IPS-15b (cell line): Measurements from ENCODE around the gene TRIM44.

Experiments used
- H3K27me3 ChIP-seq: one replicate; pipeline ENCODE4 v1.6.1; 2013; ENCODE audit warnings: low read length; ENCODE audit not compliant: control insufficient read depth, insufficient read depth
- H3K36me3 ChIP-seq: one replicate; pipeline ENCODE4 v1.6.1; 2013; ENCODE audit warnings: low read length; ENCODE audit not compliant: control insufficient read depth, insufficient read depth
- H3K4me1 ChIP-seq: one replicate; pipeline ENCODE4 v1.6.1; 2013; ENCODE audit warnings: mild to moderate bottlenecking, low read length; ENCODE audit not compliant: control insufficient read depth, insufficient read depth
- H3K4me3 ChIP-seq: one replicate; pipeline ENCODE4 v1.5.1; 2013; ENCODE audit warnings: low read depth, low read length
- H3K9ac ChIP-seq: one replicate; pipeline ENCODE4 v1.6.1; 2013; ENCODE audit warnings: low read depth, mild to moderate bottlenecking, low read length
- H3K9me3 ChIP-seq: one replicate; pipeline ENCODE4 v1.6.1; 2013; ENCODE audit warnings: mild to moderate bottlenecking, low read length; ENCODE audit not compliant: control insufficient read depth, insufficient read depth

The TRIM44 gene

DNA sequence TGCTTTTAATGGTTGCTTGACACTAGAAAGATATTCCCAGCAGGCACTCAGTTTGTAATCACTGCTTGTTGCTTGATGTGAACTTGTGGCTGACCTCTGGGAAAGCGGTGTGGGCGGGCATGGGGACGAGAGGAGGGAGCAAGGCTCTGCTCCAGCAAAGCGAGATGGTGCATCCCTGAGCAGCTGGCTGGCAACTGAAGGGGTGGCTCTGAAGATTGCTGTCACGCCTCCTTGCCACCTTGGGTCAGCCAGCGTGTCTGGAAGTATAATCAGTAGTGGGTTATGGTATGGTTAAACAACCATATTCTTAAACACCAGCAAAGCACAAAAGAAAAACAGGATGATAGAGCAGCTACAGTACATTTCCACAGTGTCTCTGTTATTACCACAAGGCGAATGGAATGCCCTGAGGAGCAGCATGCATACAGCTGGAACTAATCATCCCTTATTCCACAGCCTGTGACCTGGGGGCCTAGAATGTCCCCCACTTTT lies 124.5 kb downstream of the TRIM44 start:
- Histone ChIP-seq H3K9ac (no peak overlapping the region), H3K27me3 (no peaks in the 10 kb centered on the region), H3K9me3 (no peaks in the 10 kb centered on the region), H3K4me3 (no peak overlapping the region), H3K36me3 (no peaks in the 10 kb centered on the region), H3K4me1 (no peaks in the 10 kb centered on the region)

GRCh38 chr11:35787626-35788025 lies 125.1 kb downstream of the TRIM44 start:
- no peaks in the 10 kb centered on the region for H3K9me3 ChIP-seq
- no peaks in the 10 kb centered on the region for H3K4me1 ChIP-seq
- no peak overlapping the region for H3K9ac ChIP-seq
- no peaks in the 10 kb centered on the region for H3K27me3 ChIP-seq
- H3K4me3 ChIP-seq = no peak overlapping the region
- no peaks in the 10 kb centered on the region for H3K36me3 ChIP-seq

DNA sequence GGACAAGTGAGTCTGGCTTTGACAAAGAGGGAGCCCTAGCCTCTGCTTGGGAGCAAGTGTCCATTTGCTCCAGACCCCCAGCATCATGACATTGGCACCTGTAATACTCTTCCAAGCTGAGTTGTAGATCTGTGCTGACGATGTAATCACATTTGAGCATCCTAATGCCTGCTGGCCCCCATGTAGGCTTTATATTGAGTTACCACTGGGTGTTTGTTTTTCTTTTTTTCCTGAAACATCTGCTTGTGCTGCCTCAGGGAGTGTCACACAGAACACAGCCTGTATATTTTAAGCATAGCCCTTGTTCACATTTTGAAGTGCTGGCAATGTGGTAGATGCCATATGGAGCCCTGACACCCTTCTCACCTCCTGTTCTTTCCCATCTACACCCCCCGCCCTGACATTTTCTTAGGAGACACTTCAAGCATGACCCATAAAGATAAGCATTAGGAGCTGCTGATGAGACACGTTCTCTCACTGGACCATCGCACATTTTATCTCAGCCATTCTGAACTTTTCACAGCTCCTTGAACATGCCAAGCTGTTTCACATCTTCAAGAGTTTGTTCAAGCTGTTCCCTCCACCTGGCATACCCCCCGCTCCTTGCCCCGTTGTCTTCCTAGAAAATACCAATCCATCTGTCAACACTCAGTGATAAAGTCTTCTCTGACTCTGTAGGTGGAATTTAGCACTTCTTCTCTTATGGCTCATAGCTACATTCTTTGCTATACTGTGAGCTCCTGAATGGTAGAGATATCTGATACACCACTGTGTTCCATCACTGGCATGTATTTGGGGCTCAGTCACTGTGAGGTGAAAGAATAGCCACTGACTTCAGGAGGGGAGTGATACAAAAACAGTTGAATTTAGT lies 128.7 kb downstream of the TRIM44 start:
- H3K27me3 ChIP-seq = no peaks in the 10 kb centered on the region
- no peak overlapping the region for H3K4me3 ChIP-seq
- H3K4me1 ChIP-seq = no peaks in the 10 kb centered on the region
- no peaks in the 10 kb centered on the region for H3K9me3 ChIP-seq
- no peak overlapping the region for H3K9ac ChIP-seq
- H3K36me3 ChIP-seq = no peaks in the 10 kb centered on the region

- Histone ChIP-seq H3K9me3 (no peaks in the 10 kb centered on the region), H3K27me3 (no peaks in the 10 kb centered on the region), H3K9ac (no peak overlapping the region), H3K4me3 (no peak overlapping the region), H3K36me3 (no peaks in the 10 kb centered on the region), H3K4me1 (no peaks in the 10 kb centered on the region)
Measured at GRCh38 chr11:35792148-35792845, 129.7 kb downstream of the TRIM44 start.

GRCh38 chr11:35792846-35793192 lies 130.2 kb downstream of the TRIM44 start:
- Histone ChIP-seq H3K9ac (no peak overlapping the region), H3K36me3 (no peaks in the 10 kb centered on the region), H3K27me3 (no peaks in the 10 kb centered on the region), H3K4me3 (no peak overlapping the region), H3K9me3 (no peaks in the 10 kb centered on the region), H3K4me1 (no peaks in the 10 kb centered on the region)

- Histone ChIP-seq H3K4me1 (no peaks in the 10 kb centered on the region), H3K9me3 (no peaks in the 10 kb centered on the region), H3K27me3 (no peaks in the 10 kb centered on the region), H3K4me3 (no peak overlapping the region), H3K9ac (no peak overlapping the region), H3K36me3 (no peaks in the 10 kb centered on the region)
Measured at GRCh38 chr11:35794333-35794732, 131.8 kb downstream of the TRIM44 start.

DNA sequence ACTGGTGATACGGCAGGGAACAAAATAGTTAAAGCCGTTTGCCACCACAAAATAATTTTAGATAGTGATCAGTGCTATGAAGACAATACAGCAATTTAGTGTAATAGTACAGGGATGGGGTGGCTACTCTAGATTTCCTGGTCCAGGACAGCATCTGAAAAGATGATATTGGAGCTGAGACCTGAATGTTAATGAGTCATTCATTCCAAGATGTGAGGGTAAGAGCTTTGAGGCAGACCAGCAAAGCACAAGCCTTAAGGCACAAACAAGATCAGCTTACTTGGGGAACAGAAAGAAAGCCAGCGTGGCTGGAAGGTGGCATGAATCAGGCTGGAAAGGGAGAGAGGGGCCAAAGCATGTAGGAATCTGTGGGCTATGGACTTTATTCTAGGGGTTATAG lies 132.3 kb downstream of the TRIM44 start:
- Histone ChIP-seq H3K4me1 (no peaks in the 10 kb centered on the region), H3K4me3 (no peak overlapping the region), H3K36me3 (no peaks in the 10 kb centered on the region), H3K9me3 (no peaks in the 10 kb centered on the region), H3K9ac (no peak overlapping the region), H3K27me3 (no peaks in the 10 kb centered on the region)

DNA sequence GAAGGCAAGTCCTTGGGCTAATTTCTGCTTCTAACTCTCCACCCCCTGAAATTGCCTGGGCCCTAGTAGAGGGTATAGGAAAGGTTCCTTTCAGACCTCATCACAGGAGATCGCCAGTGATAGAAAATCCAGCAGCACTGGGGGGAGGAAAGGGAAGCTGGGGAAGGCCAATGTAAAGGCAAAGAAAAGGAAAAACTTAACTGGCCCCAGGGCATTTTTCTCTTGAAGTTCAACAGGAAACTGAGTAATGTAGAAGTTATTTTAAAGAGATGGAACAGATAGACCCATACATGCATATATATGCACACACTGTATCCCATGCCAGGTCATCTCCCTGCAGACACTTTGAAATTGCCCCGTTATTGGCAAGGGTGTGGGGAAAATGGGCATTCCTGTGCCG lies 134.0 kb downstream of the TRIM44 start:
- H3K36me3 ChIP-seq = no peaks in the 10 kb centered on the region
- H3K9ac ChIP-seq = no peak overlapping the region
- no peaks in the 10 kb centered on the region for H3K4me1 ChIP-seq
- no peaks in the 10 kb centered on the region for H3K27me3 ChIP-seq
- no peaks in the 10 kb centered on the region for H3K9me3 ChIP-seq
- no peak overlapping the region for H3K4me3 ChIP-seq

DNA sequence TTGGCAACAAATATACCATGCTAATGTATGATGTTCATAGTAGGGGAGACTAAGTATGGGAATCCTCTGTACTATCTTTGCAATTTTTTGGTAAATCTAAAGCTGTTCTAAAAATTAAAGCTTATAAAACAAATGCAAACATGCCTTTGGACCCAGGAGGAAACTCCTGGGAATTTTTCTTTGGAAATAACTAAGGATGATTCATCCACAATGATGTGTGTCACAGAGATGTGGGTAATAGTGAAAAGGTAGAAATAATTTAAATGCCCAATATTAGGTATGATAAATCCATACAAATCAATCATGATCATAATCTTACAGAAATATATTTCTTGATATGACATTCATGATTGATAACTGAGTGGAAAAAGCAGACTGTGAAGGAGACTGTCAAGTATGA lies 135.8 kb downstream of the TRIM44 start:
- Histone ChIP-seq H3K9ac (no peak overlapping the region), H3K9me3 (no peaks in the 10 kb centered on the region), H3K4me1 (no peaks in the 10 kb centered on the region), H3K36me3 (no peaks in the 10 kb centered on the region), H3K4me3 (no peak overlapping the region), H3K27me3 (no peaks in the 10 kb centered on the region)

DNA sequence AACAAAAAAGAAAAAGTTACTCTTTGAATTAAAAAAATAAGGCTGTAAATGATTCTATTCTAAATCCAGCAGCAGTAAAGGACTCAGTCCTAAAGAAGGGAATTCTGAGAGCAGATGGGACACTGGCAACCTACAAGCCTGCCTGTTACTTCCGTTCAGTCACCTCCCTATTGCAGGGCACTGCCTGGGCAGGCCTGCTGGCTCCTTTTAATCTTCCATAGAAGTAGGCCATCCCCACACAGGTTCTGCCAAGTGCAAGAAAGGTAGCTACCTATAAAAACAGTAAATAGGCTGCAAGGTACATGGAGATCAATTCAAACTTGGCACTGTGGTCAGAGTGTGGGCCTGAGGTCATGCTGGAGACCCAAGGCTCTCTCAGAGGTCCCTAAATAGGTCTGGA lies 136.4 kb downstream of the TRIM44 start:
- H3K9me3 ChIP-seq = no peaks in the 10 kb centered on the region
- H3K9ac ChIP-seq = no peak overlapping the region
- no peaks in the 10 kb centered on the region for H3K27me3 ChIP-seq
- no peaks in the 10 kb centered on the region for H3K4me1 ChIP-seq
- H3K4me3 ChIP-seq = no peak overlapping the region
- H3K36me3 ChIP-seq = no peaks in the 10 kb centered on the region

DNA sequence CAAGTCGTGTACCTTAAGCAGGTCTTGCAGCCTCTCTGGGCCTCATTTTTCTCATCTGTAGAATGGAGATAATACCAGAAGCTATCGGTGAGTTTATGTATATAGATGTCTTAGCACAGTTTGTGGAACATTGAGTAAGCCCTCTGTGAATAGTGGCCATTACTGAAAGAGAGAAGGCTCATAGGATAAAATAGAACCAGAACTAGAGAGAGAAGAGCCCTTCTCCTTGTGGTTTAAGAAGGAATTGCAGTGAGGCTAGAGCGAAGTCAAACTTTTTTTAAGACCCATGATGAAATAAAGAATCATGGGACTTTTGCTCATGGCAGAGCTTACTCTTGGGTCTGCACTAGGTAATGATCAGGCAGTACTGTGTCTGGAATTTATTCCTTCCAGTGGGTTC lies 137.1 kb downstream of the TRIM44 start:
- H3K4me1 ChIP-seq = no peaks in the 10 kb centered on the region
- H3K9ac ChIP-seq = no peak overlapping the region
- no peaks in the 10 kb centered on the region for H3K27me3 ChIP-seq
- H3K4me3 ChIP-seq = no peak overlapping the region
- H3K9me3 ChIP-seq = no peaks in the 10 kb centered on the region
- H3K36me3 ChIP-seq = no peaks in the 10 kb centered on the region
